ENCODE results near the gene POLR1G.
A peak's percentile ranks its signal among the peaks of the same experiment; 100 is the strongest.
"Not testable (repeated sequence)": the region's sequence is repeated elsewhere in the genome, so short reads cannot be mapped to it uniquely, and the experiment has no call there.

The POLR1G gene

DNA sequence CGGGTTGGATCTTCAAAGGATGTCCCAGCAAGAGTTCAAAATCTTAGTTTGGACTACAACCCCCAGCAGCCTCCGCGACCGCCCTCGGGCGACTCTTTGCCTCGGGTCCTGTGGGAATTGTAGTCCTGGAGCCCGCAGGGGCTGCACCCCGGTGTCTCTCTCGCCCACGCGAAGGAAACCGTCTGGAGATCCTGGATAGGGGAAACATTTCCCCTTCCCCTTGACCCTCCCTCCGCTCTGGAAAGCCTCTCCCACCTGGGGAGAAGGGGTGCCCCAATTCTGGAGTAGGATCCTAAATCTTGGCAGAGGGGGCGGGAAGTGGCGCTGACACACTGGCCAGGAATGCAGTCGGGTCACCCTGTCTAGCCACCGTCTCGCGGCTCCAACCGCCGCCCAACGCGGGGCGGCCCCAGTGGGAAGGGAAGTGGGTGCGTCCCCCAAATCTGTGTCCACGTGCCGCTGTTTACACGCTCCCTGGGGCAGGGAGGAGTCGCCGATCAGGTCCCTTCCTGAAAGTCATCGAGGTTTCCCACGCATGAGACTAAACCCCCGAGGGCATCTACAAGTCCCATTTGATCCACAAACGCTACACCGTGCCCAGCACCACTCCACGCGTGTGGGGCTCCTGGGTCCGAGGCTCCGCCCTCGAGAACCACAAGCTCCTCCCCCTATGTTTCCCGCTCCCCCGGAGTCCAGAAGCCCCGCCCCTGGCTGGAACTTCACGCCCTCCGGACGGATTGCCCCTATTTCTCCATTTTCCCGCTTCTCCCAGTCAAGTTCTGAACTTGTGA is 814 bp upstream of the POLR1G start:
- DNase-seq (ENCODE audit: insufficient read length, low spot score) = peak; percentile 64
- no peak for FAIRE-seq
- no peak for TF ChIP-seq CTCF (IDR thresholded peaks at IDR 0.05; ENCODE audit: insufficient read depth, missing control alignments)

- TF ChIP-seq CTCF (IDR thresholded peaks at IDR 0.05; ENCODE audit: insufficient read depth, missing control alignments) = no peak
- DNase-seq (ENCODE audit: insufficient read length, low spot score) (no peak), FAIRE-seq (no peak)
Observed at GRCh38 chr19:45407091-45407375, 589 bp downstream of the POLR1G start.

GRCh38 chr19:45407585-45407984 is 1.1 kb downstream of the POLR1G start:
- DNase-seq (ENCODE audit: insufficient read length, low spot score); FAIRE-seq: not testable (repeated sequence)

- no peak for TF ChIP-seq CTCF (IDR thresholded peaks at IDR 0.05; ENCODE audit: insufficient read depth, missing control alignments)
- no peak for DNase-seq (ENCODE audit: insufficient read length, low spot score)
- no peak for FAIRE-seq
Observed at GRCh38 chr19:45408121-45408520, 1.7 kb downstream of the POLR1G start.

DNA sequence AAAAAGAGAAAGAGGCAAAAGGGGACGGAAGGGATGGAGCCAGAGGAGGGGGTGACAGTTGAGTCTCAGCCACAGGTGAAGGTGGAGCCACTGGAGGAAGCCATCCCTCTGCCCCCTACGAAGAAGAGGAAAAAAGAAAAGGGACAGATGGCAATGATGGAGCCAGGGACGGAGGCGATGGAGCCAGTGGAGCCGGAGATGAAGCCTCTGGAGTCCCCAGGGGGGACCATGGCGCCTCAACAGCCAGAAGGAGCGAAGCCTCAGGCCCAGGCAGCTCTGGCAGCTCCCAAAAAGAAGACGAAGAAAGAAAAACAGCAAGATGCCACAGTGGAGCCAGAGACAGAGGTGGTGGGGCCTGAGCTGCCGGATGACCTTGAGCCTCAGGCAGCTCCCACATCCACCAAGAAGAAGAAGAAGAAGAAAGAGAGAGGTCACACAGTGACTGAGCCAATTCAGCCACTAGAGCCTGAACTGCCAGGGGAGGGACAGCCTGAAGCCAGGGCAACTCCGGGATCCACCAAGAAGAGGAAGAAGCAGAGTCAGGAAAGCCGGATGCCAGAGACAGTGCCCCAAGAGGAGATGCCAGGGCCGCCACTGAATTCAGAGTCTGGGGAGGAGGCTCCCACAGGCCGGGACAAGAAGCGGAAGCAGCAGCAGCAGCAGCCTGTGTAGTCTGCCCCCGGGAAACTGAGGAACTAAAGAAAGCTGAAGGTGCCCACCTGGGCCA is 2.5 kb downstream of the POLR1G start:
- DNase-seq (ENCODE audit: insufficient read length, low spot score) (no peak), FAIRE-seq (no peak)
- no peak for TF ChIP-seq CTCF (IDR thresholded peaks at IDR 0.05; ENCODE audit: insufficient read depth, missing control alignments)

GRCh38 chr19:45409557-45409920 is 3.1 kb downstream of the POLR1G start:
- DNase-seq (ENCODE audit: insufficient read length, low spot score) (no peak), FAIRE-seq (no peak)
- no peak for TF ChIP-seq CTCF (IDR thresholded peaks at IDR 0.05; ENCODE audit: insufficient read depth, missing control alignments)

GRCh38 chr19:45410330-45410729 is 3.9 kb downstream of the POLR1G start:
- not testable (repeated sequence) for DNase-seq (ENCODE audit: insufficient read length, low spot score); FAIRE-seq

GRCh38 chr19:45413497-45413896 is 7.1 kb downstream of the POLR1G start:
- no peak for TF ChIP-seq CTCF (IDR thresholded peaks at IDR 0.05; ENCODE audit: insufficient read depth, missing control alignments)
- DNase-seq (ENCODE audit: insufficient read length, low spot score) = no peak
- no peak for FAIRE-seq
